T-helper 1 cell (primary cell): Measurements from ENCODE around the gene WFDC8.
"Not testable (repeated sequence)": the region's sequence is repeated elsewhere in the genome, so short reads cannot be mapped to it uniquely, and the experiment has no call there.

Source experiments
- DNase-seq, 5 donors: peaks; one replicate each; pipeline ENCODE4 v3.0.0-alpha.2; 2012 to 2020
- total RNA-seq, 4 donors: gene quantifications; one replicate each; lab custom pipeline; 2026; lab: John Stamatoyannopoulos, UW

WFDC8 gene
- 0 reads per million in 4 donors for total RNA-seq

GRCh38 chr20:45579184-45579583, at the start of gene WFDC8:
TSS of gene WFDC8 (minus strand) at chr20:45579284. CDS start at chr20:45579247, 37 bp downstream.
- no peak for DNase-seq

- DNase-seq = no peak
Measured at GRCh38 chr20:45626540-45626939, 47.5 kb upstream of the WFDC8 start.

- DNase-seq = no peak
Measured at GRCh38 chr20:45621593-45621992, 42.5 kb upstream of the WFDC8 start.

GRCh38 chr20:45617591-45617990, 38.5 kb upstream of the WFDC8 start:
- no peak for DNase-seq

- DNase-seq = no peak
Measured at GRCh38 chr20:45612314-45612713, 33.2 kb upstream of the WFDC8 start.

GRCh38 chr20:45611054-45611453, 32.0 kb upstream of the WFDC8 start:
- DNase-seq = peak in 1 of 5 donors; percentile 12

GRCh38 chr20:45607810-45608209, 28.7 kb upstream of the WFDC8 start:
- no peak for DNase-seq

- DNase-seq = no peak
Measured at GRCh38 chr20:45595235-45595634, 16.2 kb upstream of the WFDC8 start.

- DNase-seq = no peak
Measured at GRCh38 chr20:45593498-45593897, 14.4 kb upstream of the WFDC8 start.

- DNase-seq = peak in 1 of 5 donors; percentile 33
Measured at GRCh38 chr20:45592574-45593189, 13.6 kb upstream of the WFDC8 start.

GRCh38 chr20:45589725-45590124, 10.6 kb upstream of the WFDC8 start:
- DNase-seq = no peak

- DNase-seq = no peak
Measured at GRCh38 chr20:45588800-45589199, 9.7 kb upstream of the WFDC8 start.

GRCh38 chr20:45585986-45586385, 6.9 kb upstream of the WFDC8 start:
- not testable (repeated sequence) for DNase-seq

- DNase-seq = not testable (repeated sequence)
Measured at GRCh38 chr20:45584294-45584693, 5.2 kb upstream of the WFDC8 start.

GRCh38 chr20:45583502-45583901, 4.4 kb upstream of the WFDC8 start:
- no peak for DNase-seq

GRCh38 chr20:45581702-45582101, 2.6 kb upstream of the WFDC8 start:
- DNase-seq = no peak

GRCh38 chr20:45578231-45578630, 853 bp downstream of the WFDC8 start:
- no peak for DNase-seq

- DNase-seq = no peak
Measured at GRCh38 chr20:45576995-45577394, 2.1 kb downstream of the WFDC8 start.

- no peak for DNase-seq
Measured at GRCh38 chr20:45575931-45576330, 3.2 kb downstream of the WFDC8 start.

GRCh38 chr20:45569650-45570049, 9.4 kb downstream of the WFDC8 start:
- not testable (repeated sequence) for DNase-seq

GRCh38 chr20:45564760-45565276, 14.3 kb downstream of the WFDC8 start:
- DNase-seq = no peak

GRCh38 chr20:45555198-45555597, 23.9 kb downstream of the WFDC8 start:
- no peak for DNase-seq

- DNase-seq = no peak
Measured at GRCh38 chr20:45552456-45552855, 26.6 kb downstream of the WFDC8 start.

- no peak for DNase-seq
Measured at GRCh38 chr20:45550765-45551164, 28.3 kb downstream of the WFDC8 start.

GRCh38 chr20:45548410-45548809, 30.7 kb downstream of the WFDC8 start:
- DNase-seq = no peak
